HAP-1 (cell line): ENCODE data around the gene TSHZ2.
"Not testable (repeated sequence)": the region's sequence is repeated elsewhere in the genome, so short reads cannot be mapped to it uniquely, and the experiment has no call there.

Source experiments
- DNase-seq, 2 experiments: peaks; one replicate each; pipeline ENCODE4 v3.0.0-alpha.2; 2016 to 2020; ENCODE audit warnings: low spot score in 2 of 2
- H3K27me3 ChIP-seq: fragments of 250-450 bp; sonication (Bioruptor Pico); 2 replicates; pipeline ENCODE4 v1.5.1; 2020; ENCODE audit warnings: low read depth, mild to moderate bottlenecking, moderate library complexity
- H3K36me3 ChIP-seq: fragments of 250-450 bp; sonication (Bioruptor Pico); replicated peaks from 2 replicates; pipeline ENCODE4 v1.5.1; 2020; ENCODE audit warnings: mild to moderate bottlenecking
- H3K4me1 ChIP-seq: fragments of 250-450 bp; sonication (Bioruptor Pico); 2 replicates; pipeline ENCODE4 v1.5.1; 2020; ENCODE audit warnings: mild to moderate bottlenecking
- H3K4me3 ChIP-seq: fragments of 250-450 bp; sonication (Bioruptor Pico); 2 replicates; pipeline ENCODE4 v1.5.1; 2020; ENCODE audit warnings: mild to moderate bottlenecking, moderate library complexity
- H3K9me3 ChIP-seq: fragments of 250-450 bp; sonication (Bioruptor Pico); 2 replicates; pipeline ENCODE4 v1.5.1; 2020; ENCODE audit warnings: mild to moderate bottlenecking, moderate library complexity
- in situ Hi-C: fragments of 300-500 bp; cut with MboI; formaldehyde crosslinking; loops from 3 replicates; pipeline ENCODE4 v1.14.3; 2020; ENCODE audit warnings: low sequenced_read_pairs, inconsistent platforms, mixed read lengths

Gene TSHZ2

GRCh38 chr20:53309515-53309914, 337.4 kb downstream of the TSHZ2 start:
- Histone ChIP-seq H3K4me1 (no peaks in the 10 kb centered on the region), H3K36me3 (no peaks in the 10 kb centered on the region), H3K9me3 (no peaks in the 10 kb centered on the region), H3K4me3 (no peak overlapping the region), H3K27me3 (no peaks in the 10 kb centered on the region)
- no peak for DNase-seq
- in situ Hi-C loops, result no loop called here

- in situ Hi-C loops, result no loop called here
- H3K27me3 ChIP-seq, result no peaks in the 10 kb centered on the region
- H3K4me3 ChIP-seq, result no peak overlapping the region
- no peak for DNase-seq
- H3K4me1 ChIP-seq, result no peaks in the 10 kb centered on the region
- no peaks in the 10 kb centered on the region for H3K9me3 ChIP-seq
- H3K36me3 ChIP-seq, result no peaks in the 10 kb centered on the region
These were observed 340.8 kb downstream of the TSHZ2 start for GRCh38 chr20:53312957-53313356.

GRCh38 chr20:53316206-53316937, 344.2 kb downstream of the TSHZ2 start:
- DNase-seq, result peak in 1 of 2 experiments; percentile 5
- Histone ChIP-seq H3K4me3 (no peak overlapping the region), H3K9me3 (0 out of 2 replicates have a peak, but pooled peaks cover 2% of the 10 kb centered on the region), H3K27me3 (no peaks in the 10 kb centered on the region), H3K36me3 (no peaks in the 10 kb centered on the region), H3K4me1 (no peaks in the 10 kb centered on the region)
- in situ Hi-C loops, result no loop called here

GRCh38 chr20:53319200-53319599, 347.0 kb downstream of the TSHZ2 start:
- Histone ChIP-seq H3K9me3 (0 out of 2 replicates have a peak, but pooled peaks cover 2% of the 10 kb centered on the region), H3K4me1 (no peaks in the 10 kb centered on the region), H3K36me3 (no peaks in the 10 kb centered on the region), H3K4me3 (no peak overlapping the region), H3K27me3 (no peaks in the 10 kb centered on the region)
- DNase-seq, result no peak
- in situ Hi-C loops, result no loop called here

GRCh38 chr20:53319716-53320115, 347.6 kb downstream of the TSHZ2 start:
- H3K27me3 ChIP-seq, result no peaks in the 10 kb centered on the region
- H3K9me3 ChIP-seq, result 0 out of 2 replicates have a peak, but pooled peaks cover 2% of the 10 kb centered on the region
- no peak for DNase-seq
- H3K36me3 ChIP-seq, result no peaks in the 10 kb centered on the region
- in situ Hi-C loops, result no loop called here
- no peaks in the 10 kb centered on the region for H3K4me1 ChIP-seq
- H3K4me3 ChIP-seq, result no peak overlapping the region

GRCh38 chr20:53320701-53321100, 348.5 kb downstream of the TSHZ2 start:
- no peak for DNase-seq
- Histone ChIP-seq H3K36me3 (no peaks in the 10 kb centered on the region), H3K27me3 (no peaks in the 10 kb centered on the region), H3K9me3 (0 out of 2 replicates have a peak, but pooled peaks cover 2% of the 10 kb centered on the region), H3K4me1 (no peaks in the 10 kb centered on the region), H3K4me3 (no peak overlapping the region)
- in situ Hi-C loops, result no loop called here

GRCh38 chr20:53321596-53321995, 349.4 kb downstream of the TSHZ2 start:
- in situ Hi-C loops, result no loop called here

GRCh38 chr20:53322651-53323050, 350.5 kb downstream of the TSHZ2 start:
- in situ Hi-C loops, result no loop called here
- no peaks in the 10 kb centered on the region for H3K27me3 ChIP-seq
- H3K9me3 ChIP-seq, result 0 out of 2 replicates have a peak, but pooled peaks cover 2% of the 10 kb centered on the region

More at GRCh38 chr20:53321596-53321995, 349.4 kb downstream of the TSHZ2 start:
- no peaks in the 10 kb centered on the region for H3K27me3 ChIP-seq
- H3K36me3 ChIP-seq, result no peaks in the 10 kb centered on the region
- DNase-seq, result no peak
- no peaks in the 10 kb centered on the region for H3K4me1 ChIP-seq
- no peak overlapping the region for H3K4me3 ChIP-seq
- H3K9me3 ChIP-seq, result 0 out of 2 replicates have a peak, but pooled peaks cover 2% of the 10 kb centered on the region

GRCh38 chr20:53323460-53323859, 351.3 kb downstream of the TSHZ2 start:
- in situ Hi-C loops, H3K4me1 ChIP-seq, H3K9me3 ChIP-seq, H3K27me3 ChIP-seq, H3K36me3 ChIP-seq, H3K4me3 ChIP-seq, DNase-seq: not testable (repeated sequence)

More at GRCh38 chr20:53322651-53323050, 350.5 kb downstream of the TSHZ2 start:
- Histone ChIP-seq H3K4me1 (no peaks in the 10 kb centered on the region), H3K4me3 (no peak overlapping the region), H3K36me3 (no peaks in the 10 kb centered on the region)
- DNase-seq, result no peak

- H3K4me3 ChIP-seq, result no peak overlapping the region
- in situ Hi-C loops, result no loop called here
- H3K9me3 ChIP-seq, result no peaks in the 10 kb centered on the region
- DNase-seq, result no peak
- no peaks in the 10 kb centered on the region for H3K27me3 ChIP-seq
- H3K4me1 ChIP-seq, result no peaks in the 10 kb centered on the region
- H3K36me3 ChIP-seq, result no peaks in the 10 kb centered on the region
These were observed 352.7 kb downstream of the TSHZ2 start for GRCh38 chr20:53324816-53325215.

- DNase-seq, result no peak
- no peak overlapping the region for H3K4me3 ChIP-seq
- no peaks in the 10 kb centered on the region for H3K4me1 ChIP-seq
- no peaks in the 10 kb centered on the region for H3K27me3 ChIP-seq
- H3K36me3 ChIP-seq, result no peaks in the 10 kb centered on the region
- in situ Hi-C loops, result no loop called here
- no peaks in the 10 kb centered on the region for H3K9me3 ChIP-seq
These were observed 356.8 kb downstream of the TSHZ2 start for GRCh38 chr20:53328961-53329360.

GRCh38 chr20:53329781-53330180, 357.6 kb downstream of the TSHZ2 start:
- Histone ChIP-seq H3K4me1 (no peaks in the 10 kb centered on the region), H3K9me3 (no peaks in the 10 kb centered on the region), H3K27me3 (no peaks in the 10 kb centered on the region), H3K4me3 (no peak overlapping the region), H3K36me3 (no peaks in the 10 kb centered on the region)
- no peak for DNase-seq
- in situ Hi-C loops, result no loop called here

- Histone ChIP-seq H3K9me3 (no peaks in the 10 kb centered on the region), H3K4me3 (no peak overlapping the region), H3K36me3 (no peaks in the 10 kb centered on the region), H3K27me3 (no peaks in the 10 kb centered on the region), H3K4me1 (no peaks in the 10 kb centered on the region)
- in situ Hi-C loops, result no loop called here
- no peak for DNase-seq
These were observed 358.5 kb downstream of the TSHZ2 start for GRCh38 chr20:53330601-53331140.

GRCh38 chr20:53331151-53331973, 359.2 kb downstream of the TSHZ2 start:
- no peak overlapping the region for H3K4me3 ChIP-seq
- H3K36me3 ChIP-seq, result no peaks in the 10 kb centered on the region
- no peaks in the 10 kb centered on the region for H3K4me1 ChIP-seq
- DNase-seq, result peak in 1 of 2 experiments; percentile 8
- H3K27me3 ChIP-seq, result no peaks in the 10 kb centered on the region
- in situ Hi-C loops, result no loop called here
- H3K9me3 ChIP-seq, result no peaks in the 10 kb centered on the region
